GM12872 (cell line): ENCODE results near the gene TMEM31.

Experiments used
- TF ChIP-seq, protein P1 (sequence below): IDR thresholded peaks from 3 replicates; pipeline ENCODE4 v1.5.1; 2011; ENCODE audit warnings: low read depth, mild to moderate bottlenecking, low read length, moderate library complexity; ENCODE audit not compliant: insufficient read depth

TMEM31 gene, protein sequence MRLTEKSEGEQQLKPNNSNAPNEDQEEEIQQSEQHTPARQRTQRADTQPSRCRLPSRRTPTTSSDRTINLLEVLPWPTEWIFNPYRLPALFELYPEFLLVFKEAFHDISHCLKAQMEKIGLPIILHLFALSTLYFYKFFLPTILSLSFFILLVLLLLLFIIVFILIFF

DNA sequence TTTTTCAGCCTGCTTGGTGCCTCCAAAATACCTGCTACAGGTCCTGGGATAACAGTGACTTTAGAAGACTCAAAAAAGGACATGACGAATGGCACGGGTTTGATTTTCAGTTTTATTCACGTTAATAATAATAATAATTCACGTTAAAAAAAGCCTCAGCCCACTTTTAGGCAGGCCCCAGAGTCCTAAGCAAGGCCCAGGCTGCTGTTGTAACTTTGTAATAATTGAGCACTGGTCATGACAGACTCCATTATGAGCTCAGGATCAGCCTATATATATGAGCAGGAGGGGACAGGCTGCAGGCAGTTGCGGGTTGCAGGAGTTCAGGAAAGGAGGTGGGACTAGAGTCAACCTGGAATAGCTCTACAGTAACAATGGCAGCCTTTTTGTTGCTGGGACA lies at the start of gene TMEM31:
TMEM31 (plus strand) TSS at position 301 of the 400 bp plus-strand sequence. CDS start 1,350 bp downstream, outside the sequence.
- TF ChIP-seq, protein P1, sequence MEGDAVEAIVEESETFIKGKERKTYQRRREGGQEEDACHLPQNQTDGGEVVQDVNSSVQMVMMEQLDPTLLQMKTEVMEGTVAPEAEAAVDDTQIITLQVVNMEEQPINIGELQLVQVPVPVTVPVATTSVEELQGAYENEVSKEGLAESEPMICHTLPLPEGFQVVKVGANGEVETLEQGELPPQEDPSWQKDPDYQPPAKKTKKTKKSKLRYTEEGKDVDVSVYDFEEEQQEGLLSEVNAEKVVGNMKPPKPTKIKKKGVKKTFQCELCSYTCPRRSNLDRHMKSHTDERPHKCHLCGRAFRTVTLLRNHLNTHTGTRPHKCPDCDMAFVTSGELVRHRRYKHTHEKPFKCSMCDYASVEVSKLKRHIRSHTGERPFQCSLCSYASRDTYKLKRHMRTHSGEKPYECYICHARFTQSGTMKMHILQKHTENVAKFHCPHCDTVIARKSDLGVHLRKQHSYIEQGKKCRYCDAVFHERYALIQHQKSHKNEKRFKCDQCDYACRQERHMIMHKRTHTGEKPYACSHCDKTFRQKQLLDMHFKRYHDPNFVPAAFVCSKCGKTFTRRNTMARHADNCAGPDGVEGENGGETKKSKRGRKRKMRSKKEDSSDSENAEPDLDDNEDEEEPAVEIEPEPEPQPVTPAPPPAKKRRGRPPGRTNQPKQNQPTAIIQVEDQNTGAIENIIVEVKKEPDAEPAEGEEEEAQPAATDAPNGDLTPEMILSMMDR = no peak

DNA sequence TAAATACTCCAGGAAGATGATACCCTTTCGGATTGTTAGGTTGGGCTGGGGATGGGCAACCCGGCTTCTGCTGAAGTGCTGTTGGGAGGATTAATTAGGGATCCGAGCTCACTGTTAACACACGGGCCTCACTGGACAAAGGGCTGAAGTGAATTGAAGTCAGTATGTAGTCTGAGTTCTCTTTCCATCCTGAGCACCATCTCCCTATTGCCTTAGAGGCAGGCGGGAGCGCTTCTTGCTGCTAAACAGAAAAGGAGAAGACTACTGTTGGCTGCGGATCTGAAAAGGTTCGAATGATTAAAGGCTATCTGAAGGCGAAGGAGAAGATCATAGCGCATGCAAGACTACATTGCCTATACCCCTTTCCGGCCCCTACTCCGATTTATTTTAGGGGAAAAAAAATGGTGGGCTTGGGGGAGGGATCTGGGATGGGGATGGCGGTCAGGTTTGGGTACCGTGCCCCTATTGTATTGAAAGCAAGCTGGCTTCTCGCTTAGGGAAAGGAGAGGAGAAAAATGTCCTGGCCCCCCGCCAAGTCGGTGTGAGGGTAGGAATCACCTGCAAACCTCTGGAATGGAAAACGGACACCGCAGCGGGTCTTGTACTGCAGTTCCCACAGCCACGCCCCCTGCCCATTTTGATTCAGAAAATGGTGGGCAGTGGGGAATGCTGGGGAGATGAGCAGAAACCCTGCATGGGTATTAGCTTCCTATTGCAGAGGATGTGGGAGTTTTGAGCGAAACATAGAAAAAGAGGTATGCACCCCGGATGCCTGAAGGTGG lies 46.5 kb upstream of the TMEM31 start:
- TF ChIP-seq, protein P1 = no peak

DNA sequence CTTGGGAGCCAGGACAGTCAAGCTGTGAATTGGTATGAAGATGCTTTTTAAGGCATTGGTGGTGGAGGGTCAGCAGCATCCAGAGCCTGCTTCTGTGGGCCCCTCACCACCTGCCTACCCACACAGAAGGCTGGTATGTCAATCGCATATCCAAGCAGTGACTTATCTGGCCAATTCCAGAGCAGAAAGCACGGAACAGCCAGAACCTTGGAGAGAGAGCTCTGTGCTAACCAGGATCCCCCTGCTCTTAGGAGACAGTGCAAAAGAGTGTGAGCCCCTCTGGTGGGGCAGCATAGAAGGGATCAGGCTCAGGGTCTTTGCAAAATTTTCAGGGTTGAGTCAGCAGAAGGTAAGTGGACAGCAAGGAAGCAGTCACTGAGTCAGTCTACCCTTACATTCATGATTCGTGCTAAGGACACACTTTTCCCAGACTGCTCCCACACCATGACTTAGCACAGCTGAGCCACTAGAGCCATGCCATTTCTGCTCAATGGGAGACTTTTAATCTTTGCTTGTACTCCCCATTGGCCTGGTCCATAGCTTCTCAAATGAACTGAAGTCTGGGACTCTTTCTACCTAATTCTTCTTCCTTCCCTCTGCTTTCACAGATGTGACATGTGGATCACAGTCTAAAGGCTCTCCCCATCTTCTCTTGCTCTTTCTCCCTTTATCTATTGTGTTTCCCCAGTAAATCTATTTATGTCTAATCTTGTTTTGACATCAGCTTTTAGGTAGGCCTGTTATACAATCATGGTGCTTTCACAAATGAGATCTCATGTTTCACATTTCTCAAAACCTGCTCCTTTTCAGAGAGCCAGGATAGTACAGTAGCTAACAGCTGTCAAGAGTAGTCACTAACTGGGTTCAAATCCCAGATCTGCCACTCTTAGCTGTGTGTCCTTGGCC lies 44.3 kb upstream of the TMEM31 start:
- TF ChIP-seq, protein P1 = no peak

DNA sequence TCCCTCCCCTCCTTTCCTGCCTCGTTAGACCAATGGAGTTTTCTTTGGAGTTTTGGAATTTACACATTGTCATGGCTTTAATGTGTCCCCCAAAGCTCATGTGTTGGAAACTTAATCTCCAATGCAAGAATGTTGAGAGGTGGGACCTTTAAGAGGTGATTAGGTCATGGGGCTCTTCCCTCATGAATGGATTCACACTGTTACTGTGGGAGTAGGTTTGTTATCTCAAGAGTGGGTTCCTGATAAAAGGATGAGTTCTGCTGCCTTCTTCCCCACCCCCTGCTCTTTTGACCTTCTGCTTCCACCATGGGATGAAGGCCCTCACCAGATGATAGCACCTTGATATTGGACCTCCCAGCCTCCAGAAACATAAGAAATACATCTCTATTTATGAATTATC lies 41.0 kb upstream of the TMEM31 start:
- TF ChIP-seq, protein P1 = no peak

DNA sequence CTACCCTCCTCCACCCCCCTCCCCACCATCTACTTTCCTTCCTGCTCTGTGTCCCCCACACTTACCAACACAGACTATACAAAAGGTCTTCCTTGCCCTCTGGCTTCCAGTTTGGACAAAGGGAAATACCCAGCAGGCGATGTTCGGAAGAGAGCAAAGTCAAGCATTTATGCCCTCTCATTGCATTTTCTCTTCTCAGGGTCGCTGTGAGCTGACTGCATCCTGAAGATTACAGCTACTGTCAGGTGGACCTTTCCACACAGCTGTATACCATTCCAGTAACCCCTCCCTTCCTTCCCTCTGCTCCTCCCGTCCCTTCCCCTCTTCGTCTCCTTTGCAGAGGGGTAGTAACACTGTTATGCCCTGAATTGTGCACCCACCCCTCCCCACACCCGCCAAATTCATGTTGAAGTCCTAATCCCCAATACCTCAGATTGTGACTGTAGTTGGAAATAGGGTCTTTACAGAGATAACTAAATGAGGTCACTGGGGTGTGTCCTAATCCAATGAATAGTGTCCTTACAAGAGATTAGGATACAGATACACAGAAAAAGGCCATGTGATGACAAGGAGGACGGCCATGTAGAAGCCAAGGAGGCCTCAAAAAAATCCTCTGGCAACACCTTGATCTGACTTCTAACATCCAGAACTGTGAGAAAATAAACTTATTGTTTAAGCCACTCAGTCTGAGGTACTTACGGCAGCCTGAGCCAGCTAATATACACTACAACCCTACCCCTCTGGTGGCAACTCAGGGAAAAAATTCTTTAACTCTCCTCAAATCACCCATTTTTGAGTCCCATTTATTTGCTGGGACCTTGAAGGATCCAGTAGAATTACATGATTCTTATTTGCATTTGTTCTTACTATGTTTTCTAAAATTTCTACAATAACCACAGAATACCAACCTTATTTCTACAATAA lies 35.9 kb upstream of the TMEM31 start:
- TF ChIP-seq, protein P1 = no peak

DNA sequence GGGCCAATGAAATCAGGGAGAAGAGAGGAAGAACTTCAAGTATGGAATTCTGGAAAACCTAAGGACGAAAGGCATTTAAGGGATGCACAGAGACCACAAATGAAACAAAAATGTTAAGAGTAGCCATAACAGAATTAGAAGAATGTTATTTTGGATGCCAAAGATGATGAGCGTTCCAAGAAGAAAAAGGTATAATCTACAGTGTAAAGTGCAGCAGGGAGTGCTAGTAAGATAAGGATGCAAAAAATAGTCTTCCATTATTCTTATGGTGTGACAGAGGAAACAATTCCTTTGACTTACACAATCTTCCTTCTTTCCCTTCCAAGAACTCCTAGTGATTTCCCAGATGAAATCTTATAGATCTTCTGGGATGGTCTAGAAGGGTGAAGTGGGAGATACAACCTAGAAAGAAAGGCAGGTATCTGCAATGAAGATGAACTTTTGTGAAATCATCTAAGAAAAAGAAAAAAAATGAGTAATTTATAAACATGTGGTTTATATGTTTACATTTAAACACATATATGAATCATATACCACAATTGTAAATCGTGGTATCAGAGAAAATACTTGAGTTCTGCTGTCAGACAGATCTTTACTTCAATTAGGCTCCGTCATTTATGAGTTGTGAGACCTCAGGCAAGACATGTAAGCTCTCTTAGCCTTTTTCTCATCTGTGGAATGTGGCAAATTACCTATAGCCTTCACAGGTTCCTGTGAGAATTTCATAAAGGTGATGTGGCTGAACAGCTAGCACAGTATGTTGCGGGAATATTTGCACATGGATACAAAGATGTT lies 32.3 kb upstream of the TMEM31 start:
- TF ChIP-seq, protein P1 = no peak
